ENCODE measurements around the gene SLC26A8.

DNA sequence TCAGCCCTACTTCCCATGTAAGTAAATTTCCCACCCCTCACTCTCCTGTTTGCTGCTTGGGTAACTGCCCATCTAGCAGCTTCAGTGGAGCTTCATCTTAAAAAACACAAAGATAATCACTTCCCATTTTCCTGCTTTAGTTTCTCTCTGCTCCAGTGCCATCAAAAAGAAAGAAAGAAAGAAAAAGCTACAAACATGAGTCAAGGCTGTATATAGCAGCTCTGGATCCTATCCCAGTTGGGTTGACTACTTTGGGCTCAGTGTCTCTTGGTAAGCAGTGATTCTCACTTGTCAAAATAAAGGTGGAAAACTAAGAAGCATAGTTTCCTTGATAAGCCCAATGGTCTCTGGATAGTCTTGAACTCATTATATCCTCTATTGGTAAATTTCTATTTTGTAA is 54.8 kb downstream of the SLC26A8 start:
- TF ChIP-seq POLR2AphosphoS5 (IDR thresholded peaks at IDR 0.05) (no peak), POLR2A (IDR thresholded peaks at IDR 0.05) (no peak)
- TF ChIP-seq, protein P1, sequence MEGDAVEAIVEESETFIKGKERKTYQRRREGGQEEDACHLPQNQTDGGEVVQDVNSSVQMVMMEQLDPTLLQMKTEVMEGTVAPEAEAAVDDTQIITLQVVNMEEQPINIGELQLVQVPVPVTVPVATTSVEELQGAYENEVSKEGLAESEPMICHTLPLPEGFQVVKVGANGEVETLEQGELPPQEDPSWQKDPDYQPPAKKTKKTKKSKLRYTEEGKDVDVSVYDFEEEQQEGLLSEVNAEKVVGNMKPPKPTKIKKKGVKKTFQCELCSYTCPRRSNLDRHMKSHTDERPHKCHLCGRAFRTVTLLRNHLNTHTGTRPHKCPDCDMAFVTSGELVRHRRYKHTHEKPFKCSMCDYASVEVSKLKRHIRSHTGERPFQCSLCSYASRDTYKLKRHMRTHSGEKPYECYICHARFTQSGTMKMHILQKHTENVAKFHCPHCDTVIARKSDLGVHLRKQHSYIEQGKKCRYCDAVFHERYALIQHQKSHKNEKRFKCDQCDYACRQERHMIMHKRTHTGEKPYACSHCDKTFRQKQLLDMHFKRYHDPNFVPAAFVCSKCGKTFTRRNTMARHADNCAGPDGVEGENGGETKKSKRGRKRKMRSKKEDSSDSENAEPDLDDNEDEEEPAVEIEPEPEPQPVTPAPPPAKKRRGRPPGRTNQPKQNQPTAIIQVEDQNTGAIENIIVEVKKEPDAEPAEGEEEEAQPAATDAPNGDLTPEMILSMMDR (IDR thresholded peaks at IDR 0.05), result no peak

All from prostate gland (tissue), 2 donors.